Upper lobe of left lung (tissue), 4 donors: ENCODE results near the gene STEAP4.

Source experiments
- EP300 ChIP-seq, 4 donors: sonication (generic); formaldehyde crosslinking; IDR thresholded peaks; one replicate each; pipeline ENCODE4 v1.5.1; 2017; ENCODE audit warnings: antibody characterized with exemption in 4 of 4, control low read depth in 2 of 4
- POLR2A ChIP-seq, 4 donors: fragments of 450-650 bp; IDR thresholded peaks; one replicate each; pipeline ENCODE4 v1.5.1; 2016 to 2017; ENCODE audit warnings: antibody characterized with exemption in 4 of 4, mild to moderate bottlenecking in 2 of 4
- POLR2AphosphoS5 ChIP-seq, 2 donors: sonication (generic); formaldehyde crosslinking; IDR thresholded peaks; one replicate each; pipeline ENCODE4 v1.5.1; 2017; ENCODE audit warnings: antibody characterized with exemption in 2 of 2
- TF ChIP-seq, protein P1 (sequence below), 6 experiments: fragments of 450-650 bp in 4 of 6; fragments of 200-600 bp in 2 of 6; sonication (generic) in 2 of 6; IDR thresholded peaks; one replicate each; pipeline ENCODE4 v1.5.1; 2016 to 2019; ENCODE audit warnings: antibody characterized with exemption in 6 of 6

DNA sequence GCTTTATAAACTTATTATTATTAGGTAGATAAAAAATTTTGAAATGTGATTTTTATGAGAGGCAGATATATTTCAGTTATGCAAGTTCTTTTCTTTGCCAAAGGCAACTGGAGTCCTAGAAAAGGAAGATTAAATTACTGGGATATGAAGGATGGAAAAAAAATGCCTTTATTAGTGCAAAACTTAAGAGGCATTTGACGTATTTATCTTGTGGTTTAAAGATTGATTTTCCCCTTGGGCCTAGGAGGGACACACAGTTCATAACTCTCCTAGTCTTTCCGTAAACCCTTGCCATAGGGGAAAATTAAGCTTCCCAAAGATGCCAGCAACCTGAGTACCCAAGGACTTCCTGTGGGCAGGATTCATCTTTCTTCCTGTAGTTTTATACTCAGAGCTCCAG is 3.1 kb upstream of the STEAP4 start:
- TF ChIP-seq POLR2AphosphoS5 (IDR thresholded peaks at IDR 0.05) (no peak), POLR2A (IDR thresholded peaks at IDR 0.05) (no peak), EP300 (IDR thresholded peaks at IDR 0.05) (no peak)
- TF ChIP-seq, protein P1, sequence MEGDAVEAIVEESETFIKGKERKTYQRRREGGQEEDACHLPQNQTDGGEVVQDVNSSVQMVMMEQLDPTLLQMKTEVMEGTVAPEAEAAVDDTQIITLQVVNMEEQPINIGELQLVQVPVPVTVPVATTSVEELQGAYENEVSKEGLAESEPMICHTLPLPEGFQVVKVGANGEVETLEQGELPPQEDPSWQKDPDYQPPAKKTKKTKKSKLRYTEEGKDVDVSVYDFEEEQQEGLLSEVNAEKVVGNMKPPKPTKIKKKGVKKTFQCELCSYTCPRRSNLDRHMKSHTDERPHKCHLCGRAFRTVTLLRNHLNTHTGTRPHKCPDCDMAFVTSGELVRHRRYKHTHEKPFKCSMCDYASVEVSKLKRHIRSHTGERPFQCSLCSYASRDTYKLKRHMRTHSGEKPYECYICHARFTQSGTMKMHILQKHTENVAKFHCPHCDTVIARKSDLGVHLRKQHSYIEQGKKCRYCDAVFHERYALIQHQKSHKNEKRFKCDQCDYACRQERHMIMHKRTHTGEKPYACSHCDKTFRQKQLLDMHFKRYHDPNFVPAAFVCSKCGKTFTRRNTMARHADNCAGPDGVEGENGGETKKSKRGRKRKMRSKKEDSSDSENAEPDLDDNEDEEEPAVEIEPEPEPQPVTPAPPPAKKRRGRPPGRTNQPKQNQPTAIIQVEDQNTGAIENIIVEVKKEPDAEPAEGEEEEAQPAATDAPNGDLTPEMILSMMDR (IDR thresholded peaks at IDR 0.05), result no peak
